ENCODE measurements around the gene METTL13. TPM values are rescaled to one million over a fixed set of nuclear protein-coding genes. Genes with fewer than 3 reads are reported as not detected.
A peak's percentile ranks its signal among the peaks of the same experiment; 100 is the strongest.

METTL13 gene
- total and polyA plus RNA-seq, 2 of the 8 experiments (the other 6 are each of a cell fraction or from before 2014, with no cell fraction given): 38.1 to 66.3 TPM

DNA sequence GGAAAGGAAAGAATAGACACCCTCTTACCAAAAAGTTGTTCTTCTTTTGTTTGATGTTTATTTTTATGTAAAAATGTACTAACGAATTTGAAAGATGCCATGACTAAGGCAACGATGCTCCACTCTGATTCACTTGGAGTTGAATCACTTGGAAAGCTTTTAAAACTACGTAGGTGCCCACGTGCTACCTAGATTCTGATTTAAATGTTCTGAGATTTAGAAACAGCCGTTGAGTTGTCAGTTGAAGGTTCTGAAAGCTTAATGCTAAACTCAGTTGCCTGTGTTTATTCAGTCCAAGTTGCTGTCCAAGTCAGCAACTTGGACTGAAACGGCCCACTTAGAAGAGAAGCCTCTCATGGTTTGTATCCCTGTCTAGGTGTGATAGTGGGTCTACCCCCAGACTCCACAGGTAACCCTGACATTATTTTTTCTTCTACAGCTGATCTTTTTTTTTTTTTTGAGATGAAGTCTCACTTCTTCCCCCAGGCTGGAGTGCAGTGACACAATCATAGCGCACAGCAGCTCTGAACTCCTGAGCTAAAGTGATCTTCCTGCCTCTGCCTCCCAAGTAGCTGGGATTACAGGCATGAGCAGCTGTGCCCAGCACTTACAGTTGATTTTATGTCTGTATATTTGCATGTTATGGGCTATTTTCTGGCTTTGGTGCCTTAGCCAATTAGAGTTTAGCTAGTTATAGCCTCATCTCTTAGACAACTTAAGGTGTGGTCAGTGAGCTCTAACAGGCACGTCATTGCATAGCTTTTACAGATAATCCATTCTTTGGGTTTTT lies 38.2 kb upstream of the METTL13 start:
- Histone ChIP-seq H3K27me3 (replicated peaks in 1 of 4; ENCODE audit: control insufficient read depth in 3 of 4, extremely low read depth in 1 of 4, insufficient read depth in 3 of 4, low read length in 3 of 4) (no peaks in the 10 kb centered on the region), H3K23me2 (ENCODE audit: low read depth, low read length) (peaks cover 5% of the 10 kb centered on the region), H2BK12ac (ENCODE audit: low read depth, low read length) (no peak overlapping the region), H2AK5ac (ENCODE audit: low read depth, low read length) (no peak overlapping the region), H3K4me1 (replicated peaks in 1 of 4; ENCODE audit: control insufficient read depth in 3 of 4, insufficient read depth in 4 of 4, low read length in 3 of 4) (peaks cover 0 to 6% (median 1%) of the 10 kb centered on the region in 4 experiments; a peak in 3 of 7 replicates), H2BK5ac (ENCODE audit: low read depth, low read length) (no peak overlapping the region), H3K9ac (replicated peaks in 1 of 4; ENCODE audit: extremely low read depth in 1 of 4, low read depth in 3 of 4, low read length in 3 of 4) (no peak overlapping the region), H4K5ac (ENCODE audit: insufficient read length, low read depth, low read length) (no peak overlapping the region), H2BK15ac (ENCODE audit: low read length) (no peak overlapping the region), H3K14ac (ENCODE audit: insufficient read length) (no peak overlapping the region), H3K36me3 (ENCODE audit: control insufficient read depth in 2 of 4, insufficient read depth in 4 of 4, low read length in 3 of 4) (no peaks in the 10 kb centered on the region), H3K23ac (ENCODE audit: insufficient read length) (no peak overlapping the region), H4K91ac (replicated peaks; ENCODE audit: insufficient read length, low read length) (no peak overlapping the region), H4K8ac (ENCODE audit: extremely low read depth, insufficient read depth, low read length) (no peak overlapping the region), H3K79me1 (ENCODE audit: low read depth, low read length) (no peaks in the 10 kb centered on the region), H2BK120ac (replicated peaks; ENCODE audit: low read depth, low read length) (no peak overlapping the region), H3K4ac (replicated peaks; ENCODE audit: insufficient read length, low read depth, low read length) (no peak overlapping the region), H3K4me2 (ENCODE audit: insufficient read depth in 1 of 2, low read depth in 2 of 2, low read length in 2 of 2) (peak overlapping the region; percentile 45 to 80), H3K56ac (replicated peaks; ENCODE audit: insufficient read length, low read depth, low read length) (no peak overlapping the region), H3K79me2 (ENCODE audit: control insufficient read depth in 1 of 2, insufficient read depth in 2 of 2, low read length in 2 of 2) (peaks cover 0 to 10% of the 10 kb centered on the region in 2 experiments; a peak in 1 of 4 replicates), H3K27ac (ENCODE audit: low read depth, low read length) (no peak overlapping the region), H3K4me3 (ENCODE audit: extremely low read depth in 1 of 4, insufficient read depth in 2 of 4, low read depth in 3 of 4, low read length in 4 of 4) (peak overlapping the region; percentile 96 to 100 (median 98)), H2AFZ (ENCODE audit: low read length) (no peak overlapping the region), H3K18ac (ENCODE audit: extremely low read depth, low read length) (no peak overlapping the region), H4K20me1 (replicated peaks in 1 of 2; ENCODE audit: control insufficient read depth in 1 of 2, insufficient read depth in 2 of 2, low read length in 2 of 2) (no peaks in the 10 kb centered on the region), H2BK20ac (ENCODE audit: low read length) (no peak overlapping the region), H3K9me3 (ENCODE audit: insufficient read depth in 2 of 2, low read depth in 1 of 2, low read length in 1 of 2) (no peaks in the 10 kb centered on the region)
- WGBS, 2 experiments (ENCODE audit: extremely low coverage in 1 of 2, insufficient coverage in 1 of 2, insufficient read length in 1 of 2, insufficient replicate concordance in 2 of 2, low coverage in 1 of 2, low lambda C conversion rate in 2 of 2, missing lambda C conversion rate in 1 of 2): 37% methylated on average over 8 of the region's 8 CpGs; no CpG with 5 or more reads in 1 of the 2 experiments
- ChIA-PET POLR2A (ENCODE audit: partially characterized antibody) (interaction anchor here (1.3 to 3.8 kb wide), 5 partner anchors 11 to 99 kb away, joined by 3 to 13 read pairs (median 4); no protein-coding TSS in a partner anchor), CTCF (ENCODE audit: partially characterized antibody) (interaction anchor here (0.6 to 2.7 kb wide), 11 partner anchors 9 to 166 kb away, joined by 3 to 13 read pairs (median 4); no protein-coding TSS in a partner anchor)
- DNase-seq (ENCODE audit: low read depth in 1 of 2, low spot score in 2 of 2) (no peak), FAIRE-seq (no peak)
- TF ChIP-seq CTBP2 (IDR thresholded peaks at IDR 0.05; ENCODE audit: borderline replicate concordance, insufficient read depth, insufficient read length, low read length) (no peak), BACH1 (IDR thresholded peaks at IDR 0.05; ENCODE audit: low read length) (no peak), RAD21 (IDR thresholded peaks at IDR 0.05 in 1 of 2, conservative IDR thresholded peaks at IDR 0.05 in 1 of 2; ENCODE audit: low read depth in 2 of 2, low read length in 2 of 2) (no peak), PHF8 (conservative IDR thresholded peaks at IDR 0.05; ENCODE audit: low read depth, low read length) (no peak), TBP (IDR thresholded peaks at IDR 0.05; ENCODE audit: low read depth, low read length) (no peak), POU5F1 (IDR thresholded peaks at IDR 0.05; ENCODE audit: low read depth, low read length) (no peak), SP4 (IDR thresholded peaks at IDR 0.05; ENCODE audit: low read length) (no peak), TEAD4 (IDR thresholded peaks at IDR 0.05; ENCODE audit: low read depth, low read length) (no peak)
- TF ChIP-seq, protein P1, sequence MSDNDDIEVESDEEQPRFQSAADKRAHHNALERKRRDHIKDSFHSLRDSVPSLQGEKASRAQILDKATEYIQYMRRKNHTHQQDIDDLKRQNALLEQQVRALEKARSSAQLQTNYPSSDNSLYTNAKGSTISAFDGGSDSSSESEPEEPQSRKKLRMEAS (IDR thresholded peaks at IDR 0.05): no peak
- TF ChIP-seq, protein P2, sequence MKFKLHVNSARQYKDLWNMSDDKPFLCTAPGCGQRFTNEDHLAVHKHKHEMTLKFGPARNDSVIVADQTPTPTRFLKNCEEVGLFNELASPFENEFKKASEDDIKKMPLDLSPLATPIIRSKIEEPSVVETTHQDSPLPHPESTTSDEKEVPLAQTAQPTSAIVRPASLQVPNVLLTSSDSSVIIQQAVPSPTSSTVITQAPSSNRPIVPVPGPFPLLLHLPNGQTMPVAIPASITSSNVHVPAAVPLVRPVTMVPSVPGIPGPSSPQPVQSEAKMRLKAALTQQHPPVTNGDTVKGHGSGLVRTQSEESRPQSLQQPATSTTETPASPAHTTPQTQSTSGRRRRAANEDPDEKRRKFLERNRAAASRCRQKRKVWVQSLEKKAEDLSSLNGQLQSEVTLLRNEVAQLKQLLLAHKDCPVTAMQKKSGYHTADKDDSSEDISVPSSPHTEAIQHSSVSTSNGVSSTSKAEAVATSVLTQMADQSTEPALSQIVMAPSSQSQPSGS (IDR thresholded peaks at IDR 0.05; ENCODE audit: low read length): no peak
